Stimulated activated CD4-positive, alpha-beta T cell treated with anti-CD3 and anti-CD28 coated beads, Interleukin-12 subunit alpha, Interleukin-12 subunit beta, amount 100 ng/mL, for 4 hours (primary cell): ENCODE data around the gene CHCHD3.

Experiments
- DNase-seq: peaks from one replicate; pipeline ENCODE4 v3.0.0-alpha.2; 2020

CHCHD3 gene

GRCh38 chr7:132760866-132761265, 321.0 kb downstream of the CHCHD3 start:
- DNase-seq = no peak

- no peak for DNase-seq
Observed at GRCh38 chr7:132760244-132760623, 321.7 kb downstream of the CHCHD3 start.

DNA sequence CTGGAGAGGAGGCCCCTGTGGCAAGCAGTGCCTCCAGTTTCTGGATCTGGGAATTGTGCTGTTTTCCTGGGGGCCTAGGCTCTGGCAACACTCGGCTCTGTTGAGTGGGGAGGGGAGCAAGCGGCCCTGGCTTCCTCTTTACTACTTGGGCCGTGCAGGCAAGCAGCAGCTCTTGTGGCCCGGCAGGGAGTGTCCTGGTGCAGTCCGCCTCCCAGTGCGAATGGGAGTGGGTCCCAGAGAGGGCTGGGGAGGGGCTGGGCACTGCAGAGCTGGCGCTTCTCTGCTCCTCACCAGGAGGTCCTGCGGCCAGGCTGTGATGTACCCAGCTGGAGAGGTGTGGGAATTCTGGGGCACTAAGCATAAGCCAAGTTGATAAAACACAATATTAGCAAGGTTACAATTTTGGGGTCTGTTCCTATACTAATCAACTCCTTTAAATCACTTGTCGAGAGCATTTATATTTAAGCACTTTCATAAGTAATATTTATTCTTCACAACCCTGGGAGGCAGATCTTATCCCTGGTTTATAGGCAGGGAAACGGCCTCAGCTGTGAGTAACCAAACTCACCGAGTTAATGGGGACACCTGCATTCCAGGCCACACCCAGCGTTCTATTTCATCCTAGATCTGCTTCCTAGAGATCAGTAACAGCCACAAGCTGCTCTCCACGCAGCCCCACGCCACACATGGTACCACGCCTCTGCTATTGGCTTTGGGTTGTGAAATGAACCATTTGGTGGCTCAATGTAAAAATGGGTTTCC, 322.2 kb downstream of the CHCHD3 start:
- no peak for DNase-seq

- DNase-seq = no peak
Observed at GRCh38 chr7:132758986-132759385, 322.9 kb downstream of the CHCHD3 start.

DNA sequence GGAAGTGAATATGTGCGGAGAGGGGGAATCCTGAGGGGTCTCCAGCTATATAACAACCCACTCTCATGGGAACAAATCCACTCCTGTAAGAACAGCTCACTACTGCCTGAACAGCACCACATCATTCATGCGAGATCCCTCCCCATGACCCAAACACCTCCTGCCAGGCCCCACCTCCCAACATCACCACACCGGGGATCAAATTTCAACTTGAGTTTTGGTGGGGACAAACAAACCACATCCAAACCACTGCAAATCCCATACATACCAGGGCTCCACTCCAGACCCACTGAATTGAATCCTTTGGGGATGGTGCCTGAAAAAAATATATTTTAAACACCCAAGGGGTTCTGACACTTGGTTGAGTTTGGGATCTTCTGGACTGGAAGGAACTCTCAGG, 324.1 kb downstream of the CHCHD3 start:
- DNase-seq = no peak

GRCh38 chr7:132756484-132756990, 325.4 kb downstream of the CHCHD3 start:
- DNase-seq = no peak

DNA sequence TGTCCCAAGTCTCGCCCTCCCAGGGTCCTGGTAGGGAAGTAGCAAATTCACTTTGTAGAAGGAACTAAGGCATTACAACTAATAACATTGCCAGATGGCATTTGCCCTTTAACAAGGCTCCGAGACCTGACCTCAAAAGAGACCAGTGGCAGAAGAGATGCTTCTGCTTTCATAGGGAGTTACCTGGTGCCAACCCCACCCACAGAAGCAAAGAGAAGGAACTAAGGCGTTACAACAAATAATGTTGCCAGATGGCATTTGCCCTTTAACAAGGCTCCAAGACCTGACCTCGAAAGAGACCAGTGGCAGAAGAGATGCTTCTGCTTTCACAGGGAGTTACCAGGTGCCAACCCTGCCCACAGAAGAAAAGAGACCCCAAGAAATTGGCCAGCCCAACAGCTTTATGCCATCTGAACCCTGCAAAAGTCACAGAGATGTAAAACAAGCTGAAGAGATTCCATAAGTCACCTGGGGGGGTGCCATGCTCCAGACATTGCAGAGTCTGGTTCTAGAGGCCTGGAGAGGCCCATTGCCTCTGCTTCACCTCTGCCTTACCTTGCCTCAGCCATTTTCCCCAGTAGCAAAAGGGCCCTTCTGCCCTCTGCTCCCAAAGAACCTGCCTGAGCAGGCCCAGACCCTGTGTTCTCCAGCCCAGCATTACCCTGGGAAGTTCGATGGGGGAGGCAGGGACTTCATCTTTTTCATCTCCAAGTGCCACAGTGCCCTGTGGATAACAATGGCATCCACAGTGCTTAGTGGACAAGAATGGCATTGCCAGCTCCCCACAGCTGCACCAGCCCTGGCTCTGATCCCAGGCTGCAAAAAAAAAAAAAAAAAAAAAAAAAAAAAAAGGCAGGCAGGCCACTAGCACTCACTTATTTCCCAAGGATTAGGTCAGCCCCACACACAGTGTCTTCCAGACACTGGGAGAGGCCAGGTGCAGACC, 326.1 kb downstream of the CHCHD3 start:
- no peak for DNase-seq

GRCh38 chr7:132752431-132752830, 329.5 kb downstream of the CHCHD3 start:
- no peak for DNase-seq

GRCh38 chr7:132751244-132751647, 330.6 kb downstream of the CHCHD3 start:
- DNase-seq = no peak

DNA sequence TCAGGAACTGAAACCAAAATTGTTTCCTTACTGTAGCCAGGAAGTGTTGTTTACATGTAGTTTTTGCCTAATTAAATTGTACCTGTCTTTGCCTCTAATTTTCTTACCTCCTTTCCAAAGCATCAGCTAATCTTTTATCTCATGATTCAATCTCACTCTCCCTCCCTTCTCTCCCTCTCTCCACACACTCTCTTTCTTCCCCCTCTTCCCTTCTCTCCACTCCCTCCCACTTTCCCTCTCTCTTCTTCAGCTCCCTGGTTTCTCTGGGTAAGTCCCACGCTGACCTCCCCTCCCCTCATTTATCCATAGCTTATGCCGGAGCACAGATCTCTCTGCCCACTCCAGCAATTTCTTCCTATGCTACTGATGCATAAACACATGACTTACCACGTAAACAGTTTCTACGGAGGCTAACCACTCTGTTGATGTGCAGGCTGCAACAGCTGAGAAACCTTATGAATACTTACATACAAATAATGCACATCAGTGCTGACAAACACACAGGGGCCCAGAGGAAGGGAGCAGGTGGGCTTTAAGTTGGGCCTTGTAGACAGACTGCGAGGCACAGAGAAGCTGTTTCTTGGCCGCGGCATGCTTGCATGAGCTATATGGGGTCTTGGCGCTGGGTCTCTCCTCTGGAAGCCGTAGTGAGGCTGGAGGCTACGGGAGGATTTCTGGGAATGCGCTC, 331.2 kb downstream of the CHCHD3 start:
- no peak for DNase-seq

DNA sequence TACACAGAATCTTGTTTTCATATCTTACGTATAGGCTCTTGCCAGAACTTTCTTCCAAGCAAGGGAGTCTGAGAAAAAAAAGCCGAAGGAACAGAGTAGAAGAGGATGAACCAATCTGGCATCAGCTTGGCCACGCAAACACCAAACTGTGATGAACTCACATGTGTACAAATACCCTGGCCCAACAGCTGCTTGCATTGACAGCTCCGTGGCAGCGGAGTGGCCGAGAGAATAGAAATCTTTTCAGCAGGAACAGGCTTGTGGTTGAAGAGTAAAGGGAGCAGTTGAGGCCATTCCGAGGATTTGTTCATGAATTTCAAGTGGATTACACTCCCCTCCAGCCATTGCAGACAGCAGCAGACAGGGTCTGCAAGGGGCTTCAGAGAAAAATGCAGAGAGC, 331.8 kb downstream of the CHCHD3 start:
- DNase-seq = no peak

GRCh38 chr7:132745510-132745909, 336.4 kb downstream of the CHCHD3 start:
- no peak for DNase-seq

GRCh38 chr7:132743974-132744373, 337.9 kb downstream of the CHCHD3 start:
- no peak for DNase-seq

DNA sequence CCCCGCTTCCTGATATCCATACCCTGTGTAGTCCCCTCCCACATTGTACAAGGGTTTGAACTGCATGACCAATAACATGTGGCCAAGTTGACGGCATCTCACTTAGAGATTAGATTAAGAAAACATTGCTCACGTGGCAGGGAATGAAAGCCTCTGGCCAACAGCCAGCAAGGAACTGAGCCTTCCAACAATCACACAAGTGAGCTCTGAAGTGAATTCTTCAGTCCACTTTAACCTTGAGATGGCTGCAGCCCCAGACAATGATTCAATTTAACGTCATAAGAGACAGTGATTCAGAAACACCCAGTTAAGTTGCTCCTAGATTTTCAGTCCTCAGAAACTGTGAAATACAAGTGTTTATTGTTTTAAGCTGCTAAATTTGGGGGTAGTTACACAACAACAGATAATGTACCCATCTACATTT, 339.7 kb downstream of the CHCHD3 start:
- no peak for DNase-seq

DNA sequence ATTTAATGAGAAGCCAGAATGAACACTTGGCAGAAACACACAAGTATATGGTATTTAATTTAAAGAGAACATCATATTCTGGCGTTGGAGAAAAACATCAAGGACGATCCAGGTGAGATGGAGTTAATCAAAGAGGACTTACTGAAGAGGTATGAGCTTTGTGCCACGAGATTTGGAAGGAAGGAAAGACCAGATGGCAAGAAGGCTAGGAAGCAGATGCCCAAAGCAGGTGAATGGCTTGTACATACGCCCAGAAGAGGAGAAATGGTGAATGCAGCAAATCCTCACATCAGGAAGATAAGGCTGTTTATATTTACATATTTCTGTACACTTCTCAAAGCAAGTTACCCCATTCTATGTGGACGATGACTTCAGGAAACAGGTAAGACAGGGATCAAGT, 341.7 kb downstream of the CHCHD3 start:
- DNase-seq = no peak

DNA sequence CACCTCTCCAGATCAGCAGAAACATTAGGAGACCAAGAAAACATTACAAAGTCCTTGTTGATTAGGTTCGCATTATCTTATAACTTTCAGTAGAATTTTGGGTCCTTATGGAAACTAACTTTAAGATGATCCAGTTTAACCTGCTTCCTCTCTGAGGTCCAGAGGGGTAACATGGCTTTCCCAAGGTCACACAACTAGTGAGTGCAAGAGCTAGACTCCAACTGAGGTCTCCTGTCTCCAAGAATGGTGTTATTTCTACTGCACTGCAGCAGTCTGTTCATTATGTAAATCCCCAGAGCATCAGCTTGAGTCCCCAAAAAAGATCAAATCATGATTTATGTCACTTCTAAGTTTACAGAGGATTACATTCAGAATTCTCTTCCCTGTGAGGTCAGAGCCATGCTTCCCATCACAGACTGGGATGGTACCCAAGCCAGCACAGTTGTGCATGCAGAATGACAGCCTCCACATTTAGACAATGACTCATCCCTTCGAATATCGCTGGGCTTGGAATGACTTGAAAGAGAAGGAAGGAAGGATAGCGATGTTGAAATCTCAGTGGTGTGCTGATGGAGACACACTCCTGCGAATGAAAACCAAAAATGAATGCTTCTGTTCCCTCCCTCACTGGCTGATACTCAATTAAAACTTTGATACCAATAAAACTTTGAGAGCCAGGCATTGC, 342.5 kb downstream of the CHCHD3 start:
- DNase-seq = no peak

DNA sequence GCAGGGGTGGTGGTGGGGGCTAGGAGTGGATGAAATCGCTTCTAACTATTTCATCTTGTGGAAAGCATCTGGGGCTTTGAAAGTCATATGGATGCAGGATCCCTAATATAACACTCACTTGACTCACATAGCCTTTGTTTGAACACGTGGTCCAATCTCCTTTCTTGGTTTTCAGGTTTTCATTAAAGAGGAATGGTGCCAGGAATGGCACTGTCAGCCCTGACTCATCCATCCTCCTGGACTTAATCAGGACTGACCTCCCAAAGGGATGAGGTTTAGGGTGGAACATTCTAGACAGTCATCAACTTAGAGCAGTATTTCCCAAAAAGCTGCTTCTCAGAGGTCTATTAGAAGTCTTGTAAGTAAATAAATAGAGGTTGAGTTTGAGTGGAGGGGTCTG, 343.6 kb downstream of the CHCHD3 start:
- DNase-seq = no peak

GRCh38 chr7:132735476-132735875, 346.4 kb downstream of the CHCHD3 start:
- no peak for DNase-seq
